PC-3 (cell line): ENCODE data around the gene RSL1D1. TPM values are rescaled to one million over a fixed set of nuclear protein-coding genes. Genes with fewer than 3 reads are reported as not detected.
A peak's percentile ranks its signal among the peaks of the same experiment; 100 is the strongest.

Experiments
- ATAC-seq: fragments of 200-7000 bp; cut with Tn5 transposase; 2 replicates; pipeline ENCODE4 v1.9.1; 2020; ENCODE audit warnings: mild to moderate bottlenecking, moderate library complexity
- BruUV-seq: library from RNA; stranded (reverse); fragments of 400-500 nt; replicated peaks from 2 replicates; lab custom pipeline; 2021; lab: Mats Ljungman, UMichigan
- CTCF ChIA-PET: fragments of 300-600 bp; sonication (Branson Sonifier 250); formaldehyde crosslinking; loops from one replicate; lab custom pipeline; 2022; ENCODE audit warnings: antibody characterized with exemption; lab: Charles Lee
- POLR2A ChIA-PET: fragments of 300-600 bp; sonication (Branson Sonifier 250); formaldehyde crosslinking; loops from one replicate; lab custom pipeline; 2022; ENCODE audit warnings: antibody characterized with exemption; ENCODE audit not compliant: unreplicated experiment; lab: Charles Lee
- DNase-seq: peaks from one replicate; pipeline ENCODE4 v3.0.0-alpha.2; 2015
- H2AFZ ChIP-seq: fragments of 300-600 bp; sonication (generic); 2 replicates; pipeline ENCODE4 v1.6.0; 2016; ENCODE audit warnings: antibody characterized with exemption, low read length
- H3F3A ChIP-seq: fragments of 300-600 bp; sonication (generic); one replicate; pipeline ENCODE4 v1.6.0; 2017; ENCODE audit warnings: antibody characterized with exemption, low read length, control low read depth, mild to moderate bottlenecking; ENCODE audit not compliant: unreplicated experiment
- H3K27ac ChIP-seq: fragments of 300-600 bp; sonication (generic); 2 replicates; pipeline ENCODE4 v1.5.1; 2016; ENCODE audit warnings: mild to moderate bottlenecking, low read length
- H3K27me3 ChIP-seq: fragments of 300-600 bp; sonication (generic); 2 replicates; pipeline ENCODE4 v1.6.1; 2016; ENCODE audit warnings: low read length, mixed read lengths
- H3K36me3 ChIP-seq: fragments of 300-600 bp; sonication (generic); 2 replicates; pipeline ENCODE4 v1.6.1; 2016; ENCODE audit warnings: low read depth, mixed run types, low read length, mixed read lengths
- H3K4me1 ChIP-seq: fragments of 300-600 bp; sonication (generic); 2 replicates; pipeline ENCODE4 v1.5.1; 2016; ENCODE audit warnings: low read length; ENCODE audit not compliant: insufficient read depth
- H3K4me2 ChIP-seq: fragments of 300-600 bp; sonication (generic); 2 replicates; pipeline ENCODE4 v1.6.0; 2016; ENCODE audit warnings: low read length
- H3K4me3 ChIP-seq: fragments of 300-600 bp; sonication (generic); 2 replicates; pipeline ENCODE4 v1.5.1; 2016; ENCODE audit warnings: mild to moderate bottlenecking, low read length, mixed read lengths
- H3K79me2 ChIP-seq: fragments of 300-600 bp; sonication (generic); 2 replicates; pipeline ENCODE4 v1.6.1; 2017; ENCODE audit warnings: low read length, mixed read lengths
- H3K9ac ChIP-seq: fragments of 300-600 bp; sonication (generic); 2 replicates; pipeline ENCODE4 v1.6.0; 2016; ENCODE audit warnings: mild to moderate bottlenecking, low read length
- H3K9me2 ChIP-seq: fragments of 300-600 bp; sonication (generic); replicated peaks from 2 replicates; pipeline ENCODE4 v1.6.1; 2016; ENCODE audit warnings: mixed run types, low read length, mixed read lengths
- H3K9me3 ChIP-seq: fragments of 300-600 bp; sonication (generic); 2 replicates; pipeline ENCODE4 v1.6.1; 2016; ENCODE audit warnings: low read length, mixed read lengths
- H4K20me1 ChIP-seq: fragments of 300-600 bp; sonication (generic); 2 replicates; pipeline ENCODE4 v1.6.1; 2016; ENCODE audit warnings: low read length, mixed read lengths
- CTCF ChIP-seq: fragments of 300-600 bp; sonication (generic); conservative IDR thresholded peaks from 2 replicates; pipeline ENCODE4 v1.5.1; 2017; ENCODE audit warnings: antibody characterized with exemption, low read depth, mild to moderate bottlenecking, low read length
- EZH2 ChIP-seq: fragments of 300-600 bp; sonication (generic); IDR thresholded peaks from one replicate; pipeline ENCODE4 v1.6.1; 2017; ENCODE audit warnings: antibody characterized with exemption, mild to moderate bottlenecking, low read length; ENCODE audit not compliant: unreplicated experiment
- EZH2phosphoT487 ChIP-seq: fragments of 300-600 bp; sonication (generic); IDR thresholded peaks from 2 replicates; pipeline ENCODE4 v1.6.1; 2018; ENCODE audit warnings: mild to moderate bottlenecking, antibody characterized with exemption, low read length, borderline replicate concordance
- intact Hi-C: fragments of 100-400 bp; cut with micrococcal nuclease; formaldehyde crosslinking; loops from 2 replicates; pipeline ENCODE4 v1.9.0; 2023
- total RNA-seq: library from RNA; depleted of rRNA; stranded (reverse); fragments of >200 nt; gene quantifications from 2 replicates; pipeline ENCODE4 v1.2.3, GENCODE V29; 2014

RSL1D1 gene
- total RNA-seq, 1 experiment from 2014 or later = 75.9 TPM

DNA sequence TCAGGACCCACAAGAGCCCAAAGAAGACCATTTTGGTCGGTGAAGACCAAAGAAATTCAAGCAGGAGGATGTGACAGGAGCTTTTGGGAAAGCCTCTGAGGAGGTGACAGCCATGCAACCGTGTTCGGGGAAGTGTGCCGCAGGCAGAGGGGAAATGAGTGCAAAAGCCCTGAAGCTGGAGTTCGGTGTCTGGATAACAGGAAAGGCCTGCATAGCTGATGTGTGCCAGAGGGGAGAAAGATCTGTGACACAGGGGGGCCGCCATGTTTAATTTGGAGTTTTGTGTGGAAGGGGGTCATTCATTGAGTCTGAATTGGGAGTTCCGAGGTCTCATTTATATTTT lies 53.4 kb downstream of the RSL1D1 start:
- 0 out of 2 replicates have a peak, but pooled peaks have one; percentile 4 for ATAC-seq
- POLR2A ChIA-PET = interaction anchor here (0.7 kb wide), 1 partner anchor 12 kb away, joined by 3 read pairs; no protein-coding TSS in a partner anchor

DNA sequence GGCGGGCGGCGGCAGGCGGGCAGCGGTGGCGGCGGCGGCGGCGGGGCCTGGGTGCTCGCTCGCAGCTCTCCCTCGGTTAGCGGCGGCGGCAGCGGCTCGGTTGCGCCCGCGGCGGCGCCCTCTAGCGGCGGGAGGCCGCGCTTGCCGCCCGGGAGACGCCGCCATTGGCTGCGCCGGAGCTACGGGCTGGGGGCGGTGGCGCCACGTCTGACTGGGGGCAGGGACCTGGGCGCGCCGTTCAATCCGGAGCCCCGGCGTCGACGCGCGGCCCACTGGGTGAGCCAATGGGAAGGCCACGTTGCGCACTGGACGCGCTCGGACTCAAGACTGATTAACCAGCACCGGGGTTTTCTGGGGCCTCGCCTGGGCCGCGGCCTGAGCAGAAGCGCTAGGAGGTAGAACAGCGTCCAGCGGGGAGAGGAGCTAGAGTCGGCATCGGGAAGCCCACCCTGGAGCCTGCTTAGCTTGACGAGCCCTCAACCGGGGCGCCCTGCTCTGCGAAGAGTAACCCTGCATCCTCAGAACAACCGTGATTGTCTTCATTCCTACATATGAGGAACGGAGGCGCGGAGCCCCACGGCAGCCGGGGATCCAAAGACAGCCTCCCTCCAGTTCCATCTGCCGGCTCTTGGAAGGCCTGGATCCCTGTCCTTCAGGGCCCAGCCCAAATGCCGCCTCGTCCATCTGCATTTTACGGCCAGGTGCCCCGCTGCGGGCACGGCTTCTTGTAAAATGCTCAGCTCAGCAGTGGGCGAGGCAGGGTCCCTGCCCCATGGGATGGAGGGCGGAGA lies 54.0 kb downstream of the RSL1D1 start, which contains the start of gene ZC3H7A:
ZC3H7A (minus strand) TSS at position 93 of the 791 bp plus-strand sequence. CDS start 14,904 bp downstream, outside the sequence.
- BruUV-seq = TSS peak; percentile 92
- peak within 1 kb of the TSS; percentile 97 for H3K9ac ChIP-seq
- CTCF ChIA-PET = interaction anchor here (0.6 to 1.4 kb wide), 3 partner anchors 44 to 118 kb away, joined by 3 to 4 read pairs (median 3); partner anchors contain the start of genes GSPT1 and TXNDC11
- H3F3A ChIP-seq = no peaks in the 10 kb centered on the region
- H3K4me2 ChIP-seq = peak within 1 kb of the TSS; percentile 97
- POLR2A ChIA-PET = interaction anchor here (0.5 to 1.1 kb wide), 3 partner anchors 13 to 55 kb away, joined by 3 to 6 read pairs (median 3); partner anchors contain the start of gene TXNDC11
- peaks cover 8% of the 10 kb centered on the region; the same call in 1 of the 2 replicates for H4K20me1 ChIP-seq
- no peaks in the 10 kb centered on the region for H3K9me3 ChIP-seq
- intact Hi-C loops = loop anchor here (2.0 kb wide), 1 partner anchor 15 kb away; no protein-coding TSS in a partner anchor
- no peaks in the 10 kb centered on the region for H3K9me2 ChIP-seq
- peak; percentile 45; the same call in 1 of the 2 replicates for TF ChIP-seq CTCF
- no peak for TF ChIP-seq EZH2phosphoT487
- H2AFZ ChIP-seq = peak within 1 kb of the TSS; percentile 87
- no peaks in the 10 kb centered on the region for H3K27me3 ChIP-seq
- no peaks in the 10 kb centered on the region for H3K36me3 ChIP-seq
- peak within 1 kb of the TSS; percentile 97 for H3K4me3 ChIP-seq
- H3K79me2 ChIP-seq = peaks cover 59% of the 10 kb centered on the region
- H3K4me1 ChIP-seq = peaks cover 11% of the 10 kb centered on the region
- DNase-seq (peak; percentile 93), ATAC-seq (peak; percentile 96)
- H3K27ac ChIP-seq = peak within 1 kb of the TSS; percentile 66

More for the DNA sequence above, 53.4 kb downstream of the RSL1D1 start:
- Histone ChIP-seq H3K9ac (peak overlapping the region; percentile 83), H3F3A (no peaks in the 10 kb centered on the region), H3K79me2 (peaks cover 53% of the 10 kb centered on the region), H3K36me3 (no peaks in the 10 kb centered on the region), H4K20me1 (0 out of 2 replicates have a peak, but pooled peaks cover 3% of the 10 kb centered on the region), H3K4me1 (peaks cover 11% of the 10 kb centered on the region), H3K27me3 (no peaks in the 10 kb centered on the region), H3K4me3 (peak overlapping the region; percentile 89), H3K27ac (peak overlapping the region; percentile 66), H3K9me3 (no peaks in the 10 kb centered on the region), H3K4me2 (peak overlapping the region; percentile 94), H3K9me2 (no peaks in the 10 kb centered on the region), H2AFZ (peak overlapping the region; percentile 87)
- TF ChIP-seq EZH2phosphoT487 = no peak
- no peak for TF ChIP-seq CTCF
- no peak for TF ChIP-seq EZH2
- DNase-seq = peak; percentile 8
- CTCF ChIA-PET = interaction anchor here (1.4 kb wide), 1 partner anchor 55 kb away, joined by 4 read pairs; the partner anchor contains the start of gene TXNDC11
- BruUV-seq = no TSS peak
- intact Hi-C loops = loop anchor here (2.0 kb wide), 1 partner anchor 15 kb away; no protein-coding TSS in a partner anchor
